ENCODE results near the gene LRRC37A2.
"Not testable (repeated sequence)": the region's sequence is repeated elsewhere in the genome, so short reads cannot be mapped to it uniquely, and the experiment has no call there.

- TF ChIP-seq EZH2phosphoT487 (IDR thresholded peaks at IDR 0.05; ENCODE audit: insufficient read depth, low read depth); EZH2 (IDR thresholded peaks at IDR 0.05; ENCODE audit: insufficient read depth, poor library complexity, severe bottlenecking): not testable (repeated sequence)
Observed at GRCh38 chr17:46474489-46474888, 37.8 kb upstream of the LRRC37A2 start.

Data from GM23248 (cell line).